HL-60 (cell line): Measurements from ENCODE around the gene LDLRAD3.

Experiments
- DNase-seq, 2 experiments: peaks; one replicate each; pipeline ENCODE4 v3.0.0-alpha.2; 2010 to 2020; ENCODE audit warnings: low read depth in 1 of 2, low spot score in 1 of 2
- H3K27ac ChIP-seq: fragments of 250-450 bp; sonication (Bioruptor Pico); replicated peaks from 2 replicates; pipeline ENCODE4 v1.5.1; 2020; ENCODE audit warnings: mild to moderate bottlenecking, moderate library complexity
- H3K27me3 ChIP-seq: fragments of 250-450 bp; sonication (Bioruptor Pico); 2 replicates; pipeline ENCODE4 v1.5.1; 2021; ENCODE audit warnings: mild to moderate bottlenecking, moderate library complexity; ENCODE audit not compliant: insufficient read depth, poor library complexity, severe bottlenecking
- H3K4me3 ChIP-seq: replicated peaks from 2 replicates; pipeline ENCODE4 v1.5.1; 2011; ENCODE audit warnings: mild to moderate bottlenecking, control low read depth, low read length; ENCODE audit not compliant: insufficient read depth
- GABPA ChIP-seq: IDR thresholded peaks from 2 replicates; pipeline ENCODE4 v1.6.1; 2012; ENCODE audit warnings: low read depth
- POLR2AphosphoS5 ChIP-seq: IDR thresholded peaks from 2 replicates; pipeline ENCODE4 v1.6.1; 2012; ENCODE audit warnings: low read depth
- SPI1 ChIP-seq: IDR thresholded peaks from 2 replicates; pipeline ENCODE4 v1.6.1; 2012; ENCODE audit warnings: low read depth, mild to moderate bottlenecking, borderline replicate concordance
- TF ChIP-seq, protein P1 (sequence below): IDR thresholded peaks from 2 replicates; pipeline ENCODE4 v1.6.1; 2012; ENCODE audit warnings: low read depth; ENCODE audit not compliant: insufficient replicate concordance
- TF ChIP-seq, protein P2 (sequence below): IDR thresholded peaks from one replicate; pipeline ENCODE4 v1.5.1; 2011; ENCODE audit warnings: low read length, control low read depth, inconsistent platforms; ENCODE audit not compliant: insufficient read depth

The LDLRAD3 gene

GRCh38 chr11:36116161-36116560 is 172.3 kb downstream of the LDLRAD3 start:
- no peak for DNase-seq

GRCh38 chr11:36118084-36118483 is 174.2 kb downstream of the LDLRAD3 start:
- no peak for DNase-seq

More at GRCh38 chr11:36116161-36116560, 172.3 kb downstream of the LDLRAD3 start:
- TF ChIP-seq, protein P1, sequence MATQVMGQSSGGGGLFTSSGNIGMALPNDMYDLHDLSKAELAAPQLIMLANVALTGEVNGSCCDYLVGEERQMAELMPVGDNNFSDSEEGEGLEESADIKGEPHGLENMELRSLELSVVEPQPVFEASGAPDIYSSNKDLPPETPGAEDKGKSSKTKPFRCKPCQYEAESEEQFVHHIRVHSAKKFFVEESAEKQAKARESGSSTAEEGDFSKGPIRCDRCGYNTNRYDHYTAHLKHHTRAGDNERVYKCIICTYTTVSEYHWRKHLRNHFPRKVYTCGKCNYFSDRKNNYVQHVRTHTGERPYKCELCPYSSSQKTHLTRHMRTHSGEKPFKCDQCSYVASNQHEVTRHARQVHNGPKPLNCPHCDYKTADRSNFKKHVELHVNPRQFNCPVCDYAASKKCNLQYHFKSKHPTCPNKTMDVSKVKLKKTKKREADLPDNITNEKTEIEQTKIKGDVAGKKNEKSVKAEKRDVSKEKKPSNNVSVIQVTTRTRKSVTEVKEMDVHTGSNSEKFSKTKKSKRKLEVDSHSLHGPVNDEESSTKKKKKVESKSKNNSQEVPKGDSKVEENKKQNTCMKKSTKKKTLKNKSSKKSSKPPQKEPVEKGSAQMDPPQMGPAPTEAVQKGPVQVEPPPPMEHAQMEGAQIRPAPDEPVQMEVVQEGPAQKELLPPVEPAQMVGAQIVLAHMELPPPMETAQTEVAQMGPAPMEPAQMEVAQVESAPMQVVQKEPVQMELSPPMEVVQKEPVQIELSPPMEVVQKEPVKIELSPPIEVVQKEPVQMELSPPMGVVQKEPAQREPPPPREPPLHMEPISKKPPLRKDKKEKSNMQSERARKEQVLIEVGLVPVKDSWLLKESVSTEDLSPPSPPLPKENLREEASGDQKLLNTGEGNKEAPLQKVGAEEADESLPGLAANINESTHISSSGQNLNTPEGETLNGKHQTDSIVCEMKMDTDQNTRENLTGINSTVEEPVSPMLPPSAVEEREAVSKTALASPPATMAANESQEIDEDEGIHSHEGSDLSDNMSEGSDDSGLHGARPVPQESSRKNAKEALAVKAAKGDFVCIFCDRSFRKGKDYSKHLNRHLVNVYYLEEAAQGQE, result no peak
- TF ChIP-seq GABPA (no peak), POLR2AphosphoS5 (no peak), SPI1 (no peak)
- TF ChIP-seq, protein P2, sequence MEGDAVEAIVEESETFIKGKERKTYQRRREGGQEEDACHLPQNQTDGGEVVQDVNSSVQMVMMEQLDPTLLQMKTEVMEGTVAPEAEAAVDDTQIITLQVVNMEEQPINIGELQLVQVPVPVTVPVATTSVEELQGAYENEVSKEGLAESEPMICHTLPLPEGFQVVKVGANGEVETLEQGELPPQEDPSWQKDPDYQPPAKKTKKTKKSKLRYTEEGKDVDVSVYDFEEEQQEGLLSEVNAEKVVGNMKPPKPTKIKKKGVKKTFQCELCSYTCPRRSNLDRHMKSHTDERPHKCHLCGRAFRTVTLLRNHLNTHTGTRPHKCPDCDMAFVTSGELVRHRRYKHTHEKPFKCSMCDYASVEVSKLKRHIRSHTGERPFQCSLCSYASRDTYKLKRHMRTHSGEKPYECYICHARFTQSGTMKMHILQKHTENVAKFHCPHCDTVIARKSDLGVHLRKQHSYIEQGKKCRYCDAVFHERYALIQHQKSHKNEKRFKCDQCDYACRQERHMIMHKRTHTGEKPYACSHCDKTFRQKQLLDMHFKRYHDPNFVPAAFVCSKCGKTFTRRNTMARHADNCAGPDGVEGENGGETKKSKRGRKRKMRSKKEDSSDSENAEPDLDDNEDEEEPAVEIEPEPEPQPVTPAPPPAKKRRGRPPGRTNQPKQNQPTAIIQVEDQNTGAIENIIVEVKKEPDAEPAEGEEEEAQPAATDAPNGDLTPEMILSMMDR, result no peak
- Histone ChIP-seq H3K27me3 (no peaks in the 10 kb centered on the region), H3K27ac (no peak overlapping the region), H3K4me3 (no peak overlapping the region)

DNA sequence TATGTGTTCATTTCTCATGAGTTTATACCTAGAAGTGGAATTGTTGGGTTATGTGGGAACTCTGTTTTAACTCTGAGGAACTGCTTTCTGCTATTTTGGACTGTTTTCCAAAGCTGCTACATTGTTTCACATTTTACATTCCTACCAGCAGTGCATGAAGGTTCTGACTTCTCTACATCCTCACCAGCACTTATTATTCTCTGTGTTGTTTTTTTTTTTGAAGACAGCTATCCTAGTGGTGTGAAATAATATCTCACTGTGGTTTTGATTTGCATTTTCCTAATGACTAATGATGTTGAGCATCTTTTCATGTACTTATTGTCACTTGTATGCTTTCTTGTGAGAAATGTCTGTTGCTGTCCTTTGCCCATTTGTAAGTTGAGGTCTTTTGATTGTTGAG is 175.4 kb downstream of the LDLRAD3 start:
- Histone ChIP-seq H3K27me3 (no peaks in the 10 kb centered on the region), H3K27ac (no peak overlapping the region), H3K4me3 (no peak overlapping the region)
- no peak for DNase-seq
- TF ChIP-seq SPI1 (no peak), POLR2AphosphoS5 (no peak), GABPA (no peak)
- TF ChIP-seq, protein P2, result no peak
- TF ChIP-seq, protein P1, result no peak

More at GRCh38 chr11:36118084-36118483, 174.2 kb downstream of the LDLRAD3 start:
- TF ChIP-seq POLR2AphosphoS5, result no peak
- TF ChIP-seq, protein P2, result no peak
- TF ChIP-seq GABPA, result no peak
- TF ChIP-seq SPI1, result no peak
- TF ChIP-seq, protein P1, result no peak
- Histone ChIP-seq H3K4me3 (no peak overlapping the region), H3K27ac (no peak overlapping the region), H3K27me3 (no peaks in the 10 kb centered on the region)
